Activated CD4-positive, CD25-positive, alpha-beta regulatory T cell treated with anti-CD3 and anti-CD28 coated beads, Interleukin-2, amount 50 U/mL, for 72 hours (primary cell): ENCODE results near the gene XBP1.
"Not testable (repeated sequence)": the region's sequence is repeated elsewhere in the genome, so short reads cannot be mapped to it uniquely, and the experiment has no call there.

Source experiments
- DNase-seq: peaks from one replicate; pipeline ENCODE4 v3.0.0; 2021

XBP1 gene

GRCh38 chr22:28791841-28792490 is 8.4 kb downstream of the XBP1 start:
- DNase-seq: no peak

- DNase-seq: no peak
Observed at GRCh38 chr22:28791124-28791523, 9.2 kb downstream of the XBP1 start.

- DNase-seq: no peak
Observed at GRCh38 chr22:28788601-28789000, 11.8 kb downstream of the XBP1 start.

- DNase-seq: no peak
Observed at GRCh38 chr22:28783786-28784671, 16.3 kb downstream of the XBP1 start.

GRCh38 chr22:28780296-28780695 is 20.1 kb downstream of the XBP1 start:
- no peak for DNase-seq

GRCh38 chr22:28779833-28780232 is 20.5 kb downstream of the XBP1 start:
- no peak for DNase-seq

- no peak for DNase-seq
Observed at GRCh38 chr22:28774378-28774777, 26.0 kb downstream of the XBP1 start.

- no peak for DNase-seq
Observed at GRCh38 chr22:28773461-28773867, 26.9 kb downstream of the XBP1 start.

GRCh38 chr22:28772633-28773460 is 27.5 kb downstream of the XBP1 start, which contains the start of gene CCDC117:
TSS of gene CCDC117 (plus strand) at chr22:28772695. CDS start at chr22:28772850, 155 bp downstream.
- DNase-seq: peak; percentile 90

- no peak for DNase-seq
Observed at GRCh38 chr22:28771195-28771791, 29.1 kb downstream of the XBP1 start.

- DNase-seq: no peak
Observed at GRCh38 chr22:28769394-28770085, 30.8 kb downstream of the XBP1 start.

- no peak for DNase-seq
Observed at GRCh38 chr22:28768701-28769393, 31.5 kb downstream of the XBP1 start.

- DNase-seq: no peak
Observed at GRCh38 chr22:28766628-28767027, 33.7 kb downstream of the XBP1 start.

- DNase-seq: not testable (repeated sequence)
Observed at GRCh38 chr22:28762000-28762399, 38.4 kb downstream of the XBP1 start.

- no peak for DNase-seq
Observed at GRCh38 chr22:28761449-28761755, 39.0 kb downstream of the XBP1 start.

- DNase-seq: no peak
Observed at GRCh38 chr22:28759861-28760560, 40.4 kb downstream of the XBP1 start.

GRCh38 chr22:28754512-28754911 is 45.9 kb downstream of the XBP1 start:
- not testable (repeated sequence) for DNase-seq

GRCh38 chr22:28750471-28750881 is 49.9 kb downstream of the XBP1 start:
- no peak for DNase-seq
